Activated naive CD4-positive, alpha-beta T cell treated with anti-CD3 and anti-CD28 coated beads, Interleukin-2, amount 50 U/mL, for 72 hours (primary cell): Measurements from ENCODE around the gene PCDHGA12. TPM values are rescaled to one million over a fixed set of nuclear protein-coding genes. Genes with fewer than 3 reads are reported as not detected.

ENCODE experiments used
- ATAC-seq, 2 donors: fragments of 150-1000 bp; cut with Tn5 transposase; 2 replicates each; pipeline ENCODE4 v1.10.0; 2021; ENCODE audit warnings: mild to moderate bottlenecking in 2 of 2, moderate library complexity in 2 of 2
- DNase-seq, 2 donors: peaks; one replicate each; pipeline ENCODE4 v3.0.0; 2021 to 2022; ENCODE audit warnings: low spot score in 2 of 2
- H3K27ac Mint-ChIP-seq, 2 donors: one replicate each; pipeline ENCODE4 v1.8.0; 2022; ENCODE audit warnings: mild to moderate bottlenecking in 2 of 2, mixed read lengths in 2 of 2
- H3K36me3 Mint-ChIP-seq, 2 donors: one replicate each; pipeline ENCODE4 v1.8.0; 2022; ENCODE audit warnings: mixed read lengths in 2 of 2
- H3K9me3 Mint-ChIP-seq, 2 donors: one replicate each; pipeline ENCODE4 v1.8.0; 2022; ENCODE audit warnings: mixed read lengths in 2 of 2
- total RNA-seq, 2 donors: library from RNA; stranded (reverse); gene quantifications; one replicate each; pipeline ENCODE4 v1.2.3, GENCODE V29; 2022

Gene PCDHGA12
- total RNA-seq, 2 donors from 2014 or later, result 0.10 to 0.16 TPM

GRCh38 chr5:141478321-141478945 lies 48.1 kb downstream of the PCDHGA12 start:
- Mint-ChIP-seq H3K36me3 (peaks cover 19 to 22% of the 10 kb centered on the region in 2 donors), H3K9me3 (no peaks in the 10 kb centered on the region), H3K27ac (no peak overlapping the region)
- DNase-seq (no peak), ATAC-seq (peak in 1 of 2 donors; percentile 53)

GRCh38 chr5:141479776-141480175 lies 49.5 kb downstream of the PCDHGA12 start:
- H3K36me3 Mint-ChIP-seq, result peaks cover 19 to 24% of the 10 kb centered on the region in 2 donors
- DNase-seq (no peak), ATAC-seq (no peak)
- no peak overlapping the region for H3K27ac Mint-ChIP-seq
- no peaks in the 10 kb centered on the region for H3K9me3 Mint-ChIP-seq

Other genes starting within 250 kb of the PCDHGA12 start
- gene PCDHB16, start 248.1 kb upstream of the PCDHGA12 start, total RNA-seq, result not detected
- not detected for gene PCDHB9, start 243.3 kb upstream of the PCDHGA12 start, total RNA-seq
- gene PCDHB10, start 238.2 kb upstream of the PCDHGA12 start, total RNA-seq, result not detected
- not detected for gene PCDHB11, start 230.9 kb upstream of the PCDHGA12 start, total RNA-seq
- not detected for gene PCDHB12, start 221.8 kb upstream of the PCDHGA12 start, total RNA-seq
- gene PCDHB13, start 216.6 kb upstream of the PCDHGA12 start, total RNA-seq, result not detected
- gene PCDHB14, start 207.2 kb upstream of the PCDHGA12 start, total RNA-seq, result not detected
- not detected for gene PCDHB15, start 185.1 kb upstream of the PCDHGA12 start, total RNA-seq
- under 1 TPM in 1 of 2 donors, not detected in 1; 0.23 TPM for gene SLC25A2, start 126.5 kb upstream of the PCDHGA12 start, total RNA-seq
- 10 to 100 TPM; 44.7 to 46.7 TPM for gene TAF7, start 109.7 kb upstream of the PCDHGA12 start, total RNA-seq
- under 1 TPM in 1 of 2 donors, not detected in 1; 0.11 TPM for gene PCDHGA1, start 100.0 kb upstream of the PCDHGA12 start, total RNA-seq
- gene PCDHGA2, start 91.7 kb upstream of the PCDHGA12 start, total RNA-seq, result not detected
- gene PCDHGA3, start 86.7 kb upstream of the PCDHGA12 start, total RNA-seq, result not detected
- gene PCDHGB1, start 80.4 kb upstream of the PCDHGA12 start, total RNA-seq, result not detected
- not detected for gene PCDHGA4, start 75.5 kb upstream of the PCDHGA12 start, total RNA-seq
- gene PCDHGB2, start 70.5 kb upstream of the PCDHGA12 start, total RNA-seq, result under 1 TPM; 0.12 to 0.20 TPM
- gene PCDHGA5, start 66.3 kb upstream of the PCDHGA12 start, total RNA-seq, result under 1 TPM in 1 of 2 donors, not detected in 1; 0.09 TPM
- gene PCDHGB3, start 60.3 kb upstream of the PCDHGA12 start, total RNA-seq, result under 1 TPM; 0.09 to 0.14 TPM
- gene PCDHGA6, start 56.6 kb upstream of the PCDHGA12 start, total RNA-seq, result under 1 TPM; 0.08 to 0.09 TPM
- gene PCDHGA7, start 47.8 kb upstream of the PCDHGA12 start, total RNA-seq, result not detected
- not detected for gene PCDHGB4, start 42.8 kb upstream of the PCDHGA12 start, total RNA-seq
- not detected for gene PCDHGA8, start 37.9 kb upstream of the PCDHGA12 start, total RNA-seq
- under 1 TPM in 1 of 2 donors, not detected in 1; 0.12 TPM for gene PCDHGB5, start 32.6 kb upstream of the PCDHGA12 start, total RNA-seq
- under 1 TPM in 1 of 2 donors, not detected in 1; 0.23 TPM for gene PCDHGA9, start 27.7 kb upstream of the PCDHGA12 start, total RNA-seq
- under 1 TPM in 1 of 2 donors, not detected in 1; 0.08 TPM for gene PCDHGB6, start 22.5 kb upstream of the PCDHGA12 start, total RNA-seq
- not detected for gene PCDHGA10, start 17.5 kb upstream of the PCDHGA12 start, total RNA-seq
- under 1 TPM in 1 of 2 donors, not detected in 1; 0.08 TPM for gene PCDHGB7, start 12.8 kb upstream of the PCDHGA12 start, total RNA-seq
- under 1 TPM; 0.09 to 0.14 TPM for gene PCDHGA11, start 9.5 kb upstream of the PCDHGA12 start, total RNA-seq
- under 1 TPM in 1 of 2 donors, not detected in 1; 0.19 TPM for gene PCDHGC3, start 45.5 kb downstream of the PCDHGA12 start, total RNA-seq
- gene PCDHGC4, start 54.5 kb downstream of the PCDHGA12 start, total RNA-seq, result not detected
- gene PCDHGC5, start 58.6 kb downstream of the PCDHGA12 start, total RNA-seq, result not detected
- gene DIAPH1, start 188.5 kb downstream of the PCDHGA12 start, total RNA-seq, result 100 to 1,000 TPM; 184 to 216 TPM
- gene HDAC3, start 206.3 kb downstream of the PCDHGA12 start, total RNA-seq, result 100 to 1,000 TPM in 1 of 2 donors, 10 to 100 TPM in 1; 70.7 to 110 TPM
- gene RELL2, start 206.5 kb downstream of the PCDHGA12 start, total RNA-seq, result 10 to 100 TPM; 22.2 to 34.2 TPM
- 10 to 100 TPM; 44.9 to 62.9 TPM for gene FCHSD1, start 220.9 kb downstream of the PCDHGA12 start, total RNA-seq